ENCODE measurements around the gene MTHFD2L. TPM values are rescaled to one million over a fixed set of nuclear protein-coding genes. Genes with fewer than 3 reads are reported as not detected.

Gene MTHFD2L
- total RNA-seq, 4 donors from 2014 or later, result 11.8 to 17.1 (median 14.9) TPM

GRCh38 chr4:74167585-74167984, 9.7 kb downstream of the MTHFD2L start:
- Histone ChIP-seq H3K4me3 (no peak overlapping the region), H3K27me3 (no peaks in the 10 kb centered on the region), H3K36me3 (no peaks in the 10 kb centered on the region), H3K9me3 (no peaks in the 10 kb centered on the region), H3K4me1 (no peaks in the 10 kb centered on the region), H3K27ac (no peak overlapping the region)
- no peak for TF ChIP-seq POLR2A (IDR thresholded peaks at IDR 0.05)
- no peak for TF ChIP-seq CTCF (IDR thresholded peaks at IDR 0.05)
- DNase-seq, result no peak

- H3K27ac ChIP-seq, result no peak overlapping the region
- H3K4me1 ChIP-seq, result no peaks in the 10 kb centered on the region
- DNase-seq, result no peak
- H3K27me3 ChIP-seq, result no peaks in the 10 kb centered on the region
- no peak overlapping the region for H3K4me3 ChIP-seq
- no peak for TF ChIP-seq CTCF (IDR thresholded peaks at IDR 0.05)
- TF ChIP-seq POLR2A (IDR thresholded peaks at IDR 0.05), result no peak
- H3K9me3 ChIP-seq, result no peaks in the 10 kb centered on the region
- H3K36me3 ChIP-seq, result no peaks in the 10 kb centered on the region
These were observed 10.9 kb downstream of the MTHFD2L start for GRCh38 chr4:74168841-74169240.

GRCh38 chr4:74173321-74173720, 15.4 kb downstream of the MTHFD2L start:
- Histone ChIP-seq H3K4me1 (no peaks in the 10 kb centered on the region), H3K4me3 (no peak overlapping the region), H3K9me3 (no peaks in the 10 kb centered on the region), H3K27ac (no peak overlapping the region), H3K36me3 (no peaks in the 10 kb centered on the region), H3K27me3 (no peaks in the 10 kb centered on the region)
- no peak for DNase-seq
- TF ChIP-seq CTCF (IDR thresholded peaks at IDR 0.05) (no peak), POLR2A (IDR thresholded peaks at IDR 0.05) (no peak)

- H3K36me3 ChIP-seq, result no peaks in the 10 kb centered on the region
- no peaks in the 10 kb centered on the region for H3K4me1 ChIP-seq
- no peak overlapping the region for H3K4me3 ChIP-seq
- H3K27ac ChIP-seq, result no peak overlapping the region
- no peaks in the 10 kb centered on the region for H3K27me3 ChIP-seq
- DNase-seq, result no peak
- H3K9me3 ChIP-seq, result no peaks in the 10 kb centered on the region
- no peak for TF ChIP-seq CTCF (IDR thresholded peaks at IDR 0.05)
- no peak for TF ChIP-seq POLR2A (IDR thresholded peaks at IDR 0.05)
These were observed 16.5 kb downstream of the MTHFD2L start for GRCh38 chr4:74174421-74174820.

- Histone ChIP-seq H3K27ac (no peak overlapping the region), H3K36me3 (no peaks in the 10 kb centered on the region), H3K27me3 (no peaks in the 10 kb centered on the region), H3K9me3 (no peaks in the 10 kb centered on the region), H3K4me3 (no peak overlapping the region), H3K4me1 (no peaks in the 10 kb centered on the region)
- no peak for DNase-seq
- no peak for TF ChIP-seq CTCF (IDR thresholded peaks at IDR 0.05)
- TF ChIP-seq POLR2A (IDR thresholded peaks at IDR 0.05), result no peak
These were observed 17.0 kb downstream of the MTHFD2L start for GRCh38 chr4:74174941-74175340.

GRCh38 chr4:74175379-74175778, 17.5 kb downstream of the MTHFD2L start:
- Histone ChIP-seq H3K4me3 (no peak overlapping the region), H3K9me3 (no peaks in the 10 kb centered on the region), H3K4me1 (no peaks in the 10 kb centered on the region), H3K27me3 (no peaks in the 10 kb centered on the region), H3K36me3 (no peaks in the 10 kb centered on the region), H3K27ac (no peak overlapping the region)
- no peak for TF ChIP-seq POLR2A (IDR thresholded peaks at IDR 0.05)
- no peak for TF ChIP-seq CTCF (IDR thresholded peaks at IDR 0.05)
- no peak for DNase-seq
